Fibroblast of lung (primary cell): ENCODE data around the gene MLF2. TPM values are rescaled to one million over a fixed set of nuclear protein-coding genes. Genes with fewer than 3 reads are reported as not detected.

Experiments used
- DNase-seq, 2 donors: peaks; one replicate each; pipeline versions ENCODE4 v3.0.0 to v3.0.0-alpha.2; 2010; ENCODE audit warnings: low read depth in 2 of 2
- H2AFZ ChIP-seq: 2 replicates; pipeline ENCODE4 v1.5.1; 2012; ENCODE audit warnings: low read length, control low read depth, inconsistent platforms
- H3K27ac ChIP-seq: 2 replicates; pipeline ENCODE4 v1.5.1; 2011; ENCODE audit warnings: low read length, control low read depth; ENCODE audit not compliant: insufficient read depth
- H3K27me3 ChIP-seq: 2 replicates; pipeline ENCODE4 v1.5.1; 2011; ENCODE audit warnings: mild to moderate bottlenecking, low read length; ENCODE audit not compliant: control insufficient read depth, insufficient read depth
- H3K36me3 ChIP-seq: 2 replicates; pipeline ENCODE4 v1.5.1; 2011; ENCODE audit warnings: low read length; ENCODE audit not compliant: control insufficient read depth, insufficient read depth
- H3K4me1 ChIP-seq: 2 replicates; pipeline ENCODE4 v1.5.1; 2011; ENCODE audit warnings: low read length; ENCODE audit not compliant: control insufficient read depth, insufficient read depth; ENCODE audit errors: extremely low read depth
- H3K4me2 ChIP-seq: 2 replicates; pipeline ENCODE4 v1.5.1; 2011; ENCODE audit warnings: low read length, control low read depth; ENCODE audit not compliant: insufficient read depth; ENCODE audit errors: extremely low read depth
- H3K4me3 ChIP-seq, 4 experiments: fragments of 200-600 bp in 1 of 4; sonication (generic) in 1 of 4; replicated peaks in 1 of 4; 2 replicates each; pipeline ENCODE4 v1.5.1; 2011 to 2016; ENCODE audit warnings: low read length in 4 of 4, low read depth in 3 of 4, mild to moderate bottlenecking in 3 of 4, control low read depth in 2 of 4, inconsistent platforms in 1 of 4, mixed read lengths in 1 of 4; ENCODE audit not compliant: insufficient read depth in 1 of 4; ENCODE audit errors: control extremely low read depth in 1 of 4
- H3K79me2 ChIP-seq: 2 replicates; pipeline ENCODE4 v1.5.1; 2012; ENCODE audit warnings: mild to moderate bottlenecking, low read length, inconsistent platforms; ENCODE audit not compliant: control insufficient read depth, insufficient read depth
- H3K9ac ChIP-seq: 2 replicates; pipeline ENCODE4 v1.5.1; 2011; ENCODE audit warnings: mild to moderate bottlenecking, low read length, control low read depth; ENCODE audit not compliant: insufficient read depth
- H3K9me3 ChIP-seq: 2 replicates; pipeline ENCODE4 v1.5.1; 2012; ENCODE audit warnings: low read depth, low read length; ENCODE audit not compliant: control insufficient read depth, insufficient read depth
- H4K20me1 ChIP-seq: 2 replicates; pipeline ENCODE4 v1.5.1; 2011; ENCODE audit warnings: low read length; ENCODE audit not compliant: control insufficient read depth, insufficient read depth; ENCODE audit errors: extremely low read depth
- CTCF ChIP-seq, 2 donors: IDR thresholded peaks in 1 of 2; conservative IDR thresholded peaks in 1 of 2; 1 replicate in 1 of 2; 2 replicates in 1 of 2; pipeline ENCODE4 v1.5.1; 2011 to 2012; ENCODE audit warnings: low read length in 2 of 2, control low read depth in 1 of 2, inconsistent platforms in 1 of 2, low read depth in 1 of 2, mild to moderate bottlenecking in 1 of 2
- EZH2 ChIP-seq: IDR thresholded peaks from 2 replicates; pipeline ENCODE4 v1.5.1; 2012; ENCODE audit warnings: low read length, control low read depth, mild to moderate bottlenecking; ENCODE audit errors: missing control alignments
- polyA plus RNA-seq, 2 donors: library from polyadenylated mRNA; depleted of rRNA in 1 of 2; stranded (reverse) in 1 of 2; unstranded in 1 of 2; fragments of >200 nt; gene quantifications; 2 replicates each; pipeline ENCODE4 v1.2.1, GENCODE V29; 2011 to 2012; ENCODE audit warnings: missing spikeins in 1 of 2
- total RNA-seq: library from RNA; depleted of rRNA; stranded (reverse); fragments of >200 nt; gene quantifications from 2 replicates; pipeline ENCODE4 v1.2.1, GENCODE V29; 2014

MLF2 gene
- total and polyA plus RNA-seq, 2 donors (not counting 1 experiment from before 2014, with no cell fraction given) = 106 to 289 TPM

- Histone ChIP-seq H3K27me3 (peaks cover 40% of the 10 kb centered on the region), H4K20me1 (no peaks in the 10 kb centered on the region), H2AFZ (peak overlapping the region; percentile 26), H3K4me1 (peaks cover 6% of the 10 kb centered on the region), H3K4me3 (peak overlapping the region; percentile 19 to 65 (median 48)), H3K9me3 (no peaks in the 10 kb centered on the region), H3K36me3 (no peaks in the 10 kb centered on the region), H3K79me2 (no peaks in the 10 kb centered on the region), H3K9ac (peak overlapping the region; percentile 32), H3K27ac (no peak overlapping the region), H3K4me2 (peak overlapping the region; percentile 66)
- DNase-seq = no peak
- TF ChIP-seq EZH2 = no peak
- TF ChIP-seq CTCF (conservative IDR thresholded peaks at IDR 0.05 in 1 of 2, IDR thresholded peaks at IDR 0.05 in 1 of 2; ENCODE audit: low read depth in 1 of 2, low read length in 2 of 2) = no peak
These were observed 52.8 kb downstream of the MLF2 start for GRCh38 chr12:6699989-6700645.

DNA sequence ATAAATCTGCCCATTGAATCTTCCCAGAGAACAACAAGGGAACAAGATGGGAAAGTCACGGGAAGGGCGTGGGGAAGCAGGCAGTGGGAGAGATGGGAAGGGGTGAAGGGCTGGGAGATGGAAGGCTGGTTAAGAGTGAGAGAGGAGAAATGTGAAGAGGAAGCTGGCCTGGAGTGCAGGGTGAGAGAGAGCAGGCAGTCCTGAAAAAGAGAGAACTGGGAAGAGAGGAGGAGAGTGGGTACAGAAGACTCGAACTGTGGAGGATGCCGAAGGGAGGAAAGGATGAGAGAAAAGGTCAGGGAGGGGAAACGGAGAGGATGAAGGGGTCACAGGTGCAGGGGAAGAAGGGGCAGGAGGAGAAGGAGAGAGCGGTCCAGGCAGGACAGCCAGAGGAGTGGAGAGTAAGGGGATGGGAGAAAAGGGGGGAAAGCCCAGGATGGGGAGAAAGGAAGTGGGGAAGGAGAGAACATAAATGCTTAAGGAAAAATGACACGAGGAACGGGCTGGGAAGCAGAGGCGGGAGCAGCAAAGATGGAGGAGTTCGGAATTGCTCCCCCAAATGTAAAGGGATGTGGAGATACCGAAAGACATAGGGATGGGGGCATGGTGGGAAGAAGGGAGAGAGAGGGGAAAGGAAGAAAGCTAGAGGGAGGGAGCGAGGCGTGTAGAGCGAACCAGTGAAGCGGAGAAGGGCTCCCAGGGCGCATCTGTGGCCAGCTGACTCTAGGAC is 53.5 kb downstream of the MLF2 start:
- H3K4me3 ChIP-seq = peak overlapping the region; percentile 19 to 65 (median 37)
- peaks cover 6% of the 10 kb centered on the region for H3K4me1 ChIP-seq
- peaks cover 39% of the 10 kb centered on the region for H3K27me3 ChIP-seq
- H3K9me3 ChIP-seq = no peaks in the 10 kb centered on the region
- peak overlapping the region; percentile 54 for H3K4me2 ChIP-seq
- DNase-seq = no peak
- H3K9ac ChIP-seq = no peak overlapping the region
- H3K36me3 ChIP-seq = no peaks in the 10 kb centered on the region
- H3K79me2 ChIP-seq = no peaks in the 10 kb centered on the region
- TF ChIP-seq EZH2 (peak; percentile 69), CTCF (conservative IDR thresholded peaks at IDR 0.05 in 1 of 2, IDR thresholded peaks at IDR 0.05 in 1 of 2; ENCODE audit: low read depth in 1 of 2, low read length in 2 of 2) (no peak)
- no peak overlapping the region for H3K27ac ChIP-seq
- H2AFZ ChIP-seq = peak overlapping the region; percentile 24
- H4K20me1 ChIP-seq = no peaks in the 10 kb centered on the region

DNA sequence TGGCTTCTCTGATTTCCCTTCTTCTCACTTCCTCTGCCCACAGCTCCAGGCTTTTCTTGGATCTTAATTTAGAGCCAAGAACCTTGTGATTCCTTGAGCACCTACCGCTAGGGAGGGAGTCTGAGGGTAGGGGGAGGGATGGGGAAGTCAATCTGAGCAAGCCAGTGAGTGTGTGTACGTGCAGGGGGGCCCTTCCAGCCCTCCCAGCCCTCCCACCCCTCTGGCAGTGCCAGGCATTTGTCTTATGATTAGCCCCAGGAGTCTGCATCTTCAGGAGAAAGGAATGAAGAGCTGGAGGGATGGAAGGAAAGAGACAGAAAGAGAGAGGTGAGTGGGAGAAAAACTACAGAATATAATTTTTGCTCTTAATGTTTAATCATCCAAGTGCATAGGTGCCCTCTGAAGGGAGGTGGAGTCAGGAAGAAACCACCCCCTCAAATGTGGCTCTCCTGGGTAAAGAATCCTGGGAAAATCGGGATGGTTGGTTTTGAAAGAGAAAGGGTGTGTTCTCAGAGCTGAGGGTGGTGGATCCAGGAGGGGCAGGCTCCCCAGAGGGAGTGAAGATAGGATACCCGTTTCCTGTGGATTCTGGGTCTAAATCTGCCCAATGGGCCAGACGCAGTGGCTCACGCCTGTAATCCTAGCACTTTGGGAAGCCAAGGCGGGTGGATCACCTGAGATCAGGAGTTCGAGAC is 54.4 kb downstream of the MLF2 start:
- H3K4me3 ChIP-seq = no peak overlapping the region
- H3K9ac ChIP-seq = no peak overlapping the region
- no peaks in the 10 kb centered on the region for H3K36me3 ChIP-seq
- H3K27me3 ChIP-seq = peaks cover 33% of the 10 kb centered on the region
- no peak overlapping the region for H3K4me2 ChIP-seq
- H3K27ac ChIP-seq = no peak overlapping the region
- no peaks in the 10 kb centered on the region for H3K9me3 ChIP-seq
- H3K79me2 ChIP-seq = no peaks in the 10 kb centered on the region
- no peak for DNase-seq
- H2AFZ ChIP-seq = no peak overlapping the region
- TF ChIP-seq CTCF (conservative IDR thresholded peaks at IDR 0.05 in 1 of 2, IDR thresholded peaks at IDR 0.05 in 1 of 2; ENCODE audit: low read depth in 1 of 2, low read length in 2 of 2) (no peak), EZH2 (no peak)
- no peaks in the 10 kb centered on the region for H4K20me1 ChIP-seq
- peaks cover 6% of the 10 kb centered on the region for H3K4me1 ChIP-seq
